Measurements from ENCODE around the gene TNFRSF13B.
"Not testable (repeated sequence)": the region's sequence is repeated elsewhere in the genome, so short reads cannot be mapped to it uniquely, and the experiment has no call there.

The TNFRSF13B gene

GRCh38 chr17:16986391-16986790, 14.5 kb upstream of the TNFRSF13B start:
- DNase-seq: no peak

DNA sequence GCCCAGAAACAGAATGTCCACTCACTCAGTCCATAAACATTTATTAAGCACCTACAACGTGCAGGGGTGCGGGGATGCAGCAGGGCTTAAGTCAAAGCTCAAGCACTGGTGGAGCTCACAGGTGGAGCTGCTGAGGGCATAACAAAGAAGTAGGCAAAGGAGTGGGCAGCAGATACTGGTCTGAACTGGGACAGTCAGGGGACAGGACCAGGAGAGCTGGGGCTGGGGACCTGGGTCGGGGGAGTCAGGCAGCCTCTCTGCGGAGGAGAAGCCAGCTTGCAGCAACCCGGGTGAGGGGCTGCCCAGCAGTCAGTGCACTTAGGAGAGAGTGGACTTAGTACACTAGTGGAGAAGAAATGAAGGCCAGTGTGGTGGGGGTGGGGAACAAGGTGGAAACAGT, 10.0 kb upstream of the TNFRSF13B start:
- no peak for DNase-seq

GRCh38 chr17:16980813-16981731, 9.2 kb upstream of the TNFRSF13B start:
- peak; percentile 85 for DNase-seq

DNA sequence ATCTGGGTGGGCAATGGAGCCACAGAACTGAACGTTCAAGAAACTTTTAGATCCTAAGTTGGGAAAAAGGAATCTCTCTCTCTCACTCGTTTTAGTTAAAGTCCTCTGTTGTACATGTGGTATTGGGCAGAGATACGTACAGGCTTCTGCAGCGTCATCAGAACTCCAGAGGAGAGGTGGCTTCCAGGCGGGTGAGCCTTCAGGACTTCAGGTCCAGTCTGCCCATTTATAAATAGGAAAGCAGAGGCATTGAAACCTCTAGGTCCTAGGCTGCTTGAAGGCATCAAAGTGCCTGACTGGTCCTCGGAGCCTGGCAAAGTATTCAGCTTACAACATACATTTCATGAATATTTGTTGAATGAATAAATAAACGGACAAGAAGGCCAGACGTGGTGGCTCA, 8.1 kb upstream of the TNFRSF13B start:
- DNase-seq: no peak

GRCh38 chr17:16979237-16979823, 7.4 kb upstream of the TNFRSF13B start:
- DNase-seq: not testable (repeated sequence)

DNA sequence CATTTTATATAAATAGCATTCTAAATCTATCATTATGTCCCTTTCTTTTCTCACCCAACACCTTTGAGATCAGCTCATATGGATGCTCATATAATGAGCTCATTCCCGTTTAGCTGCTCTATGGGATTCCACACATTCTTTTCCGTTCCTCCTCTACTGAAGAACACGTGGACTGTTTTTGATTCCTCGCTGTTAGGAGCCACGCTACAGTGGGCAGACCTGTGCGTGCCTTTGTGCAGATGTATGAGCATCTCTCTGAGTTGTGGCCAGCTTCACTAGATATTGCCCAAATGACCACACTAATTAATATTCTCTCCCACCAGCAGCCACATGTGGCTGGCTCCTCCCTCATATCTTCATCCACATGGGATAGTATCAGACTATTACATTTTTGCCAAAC, 6.0 kb upstream of the TNFRSF13B start:
- no peak for DNase-seq

DNA sequence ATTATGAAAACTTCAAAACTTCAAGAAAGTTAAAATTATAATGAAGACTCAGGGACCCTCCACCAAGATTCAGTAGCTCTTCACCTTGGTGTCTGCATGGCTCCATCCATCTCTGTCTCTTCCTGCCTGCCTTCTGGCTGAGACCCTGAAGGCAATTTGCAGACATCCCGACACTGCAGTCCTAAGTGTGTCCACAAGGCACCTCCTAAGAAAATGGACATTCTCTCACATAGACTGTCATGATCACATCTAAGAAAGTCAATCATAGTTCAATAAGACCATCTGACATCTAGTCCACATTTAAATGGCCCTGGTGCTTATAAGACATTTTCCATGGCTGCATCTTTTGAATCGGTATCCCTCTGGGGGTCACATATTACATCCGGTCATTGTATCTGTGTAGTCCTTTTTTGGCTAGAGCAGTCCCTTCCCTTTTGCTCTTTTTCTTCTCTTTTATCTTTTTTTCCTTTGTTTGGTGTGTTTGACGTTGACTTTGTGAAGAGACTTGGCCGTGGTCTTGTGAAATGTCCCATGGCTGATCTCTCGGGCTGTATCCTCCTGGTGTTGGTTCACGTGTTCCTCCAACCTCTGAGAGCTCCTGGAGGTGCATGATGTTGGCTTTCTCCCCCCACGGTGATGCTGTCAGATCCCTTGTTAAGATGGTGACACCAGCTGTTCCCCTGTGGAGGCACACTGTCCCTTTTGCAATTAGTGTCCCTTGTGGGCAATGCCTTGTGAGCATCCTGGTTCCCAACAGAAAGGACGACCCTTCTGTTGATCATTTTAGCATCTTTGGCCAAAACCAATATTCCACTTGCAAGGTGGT, 5.0 kb upstream of the TNFRSF13B start:
- DNase-seq: no peak

GRCh38 chr17:16975744-16976625, 4.1 kb upstream of the TNFRSF13B start:
- DNase-seq: no peak

DNA sequence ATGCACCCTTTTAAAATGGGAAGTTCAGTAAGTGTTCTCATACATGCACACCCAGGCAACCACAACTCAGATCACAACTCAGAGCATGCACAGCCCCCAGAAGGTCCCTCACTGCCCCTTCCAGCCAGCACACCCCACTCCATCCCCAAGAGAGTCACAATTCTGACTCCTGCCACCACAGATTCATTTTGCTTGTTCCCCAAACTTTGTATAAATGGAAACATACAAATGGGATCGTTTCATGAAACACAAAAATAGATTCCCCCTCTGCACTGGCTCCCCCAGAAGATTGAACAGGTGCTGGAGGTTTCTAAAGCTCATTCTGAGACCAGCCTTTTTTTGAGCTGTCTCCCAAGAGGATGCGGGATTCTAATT, 3.3 kb upstream of the TNFRSF13B start:
- DNase-seq: no peak

GRCh38 chr17:16974569-16975276, 2.8 kb upstream of the TNFRSF13B start:
- DNase-seq: no peak

DNA sequence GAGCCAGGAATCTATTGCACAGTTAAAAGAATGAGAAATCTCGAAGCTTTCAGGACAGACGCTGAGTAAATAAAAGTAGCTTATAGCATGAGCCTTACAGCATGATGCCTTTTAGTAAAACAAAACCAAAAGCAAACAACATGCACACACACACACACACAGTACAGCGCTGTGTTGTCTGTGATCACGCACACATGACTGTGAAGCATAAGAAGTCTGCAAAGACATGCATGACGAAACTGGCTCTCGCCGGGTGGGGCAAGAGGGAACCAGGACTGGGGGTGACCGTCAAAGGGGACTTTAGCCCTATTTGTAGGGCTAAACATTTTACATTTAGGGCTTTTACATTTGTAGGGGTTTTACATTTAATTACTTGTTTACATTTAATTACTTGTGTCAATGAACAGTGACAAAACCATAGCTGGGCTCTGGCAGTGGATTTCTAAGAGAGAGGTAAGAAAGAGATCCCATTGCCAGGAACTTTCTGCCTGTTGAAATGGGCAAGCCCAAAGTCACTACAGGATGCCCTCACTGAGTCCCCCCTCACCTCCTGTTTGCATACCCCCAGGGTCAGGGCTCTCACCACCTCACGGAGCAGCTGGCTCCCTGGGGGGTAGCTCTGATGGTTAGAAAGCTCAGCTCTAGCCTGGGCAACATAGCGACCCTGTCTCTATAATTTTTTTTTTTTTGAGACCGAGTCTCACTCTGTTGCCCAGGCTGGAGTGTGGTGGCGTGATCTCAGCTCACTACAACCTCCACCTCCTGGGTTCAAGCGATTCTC, 2.0 kb upstream of the TNFRSF13B start:
- no peak for DNase-seq

GRCh38 chr17:16973043-16973442, 1.1 kb upstream of the TNFRSF13B start:
- DNase-seq: not testable (repeated sequence)

DNA sequence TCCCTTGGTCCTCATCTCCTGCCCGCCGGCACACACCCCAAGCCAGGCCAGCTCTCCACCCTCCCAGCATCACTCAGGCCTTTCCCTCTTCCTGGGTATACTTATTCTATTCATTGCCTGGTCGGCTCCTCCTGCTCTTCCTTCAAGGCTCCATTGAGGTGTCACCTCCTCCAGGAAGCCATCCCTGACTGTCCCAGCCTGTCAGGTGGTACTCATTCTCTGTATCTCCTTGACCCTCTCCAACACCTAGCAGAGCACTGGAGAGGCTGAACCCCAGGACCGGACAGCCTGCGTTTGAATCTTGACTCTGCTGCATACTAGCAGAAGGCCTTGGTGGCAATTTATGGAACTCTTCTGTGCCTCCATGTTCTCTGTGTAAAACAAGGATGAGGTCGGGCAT, 428 bp upstream of the TNFRSF13B start:
- DNase-seq: no peak

GRCh38 chr17:16969931-16970906, 1.7 kb downstream of the TNFRSF13B start:
- no peak for DNase-seq

- no peak for DNase-seq
These were observed 3.1 kb downstream of the TNFRSF13B start for GRCh38 chr17:16968786-16969185.

- DNase-seq: no peak
These were observed 9.1 kb downstream of the TNFRSF13B start for GRCh38 chr17:16962804-16963203.

DNA sequence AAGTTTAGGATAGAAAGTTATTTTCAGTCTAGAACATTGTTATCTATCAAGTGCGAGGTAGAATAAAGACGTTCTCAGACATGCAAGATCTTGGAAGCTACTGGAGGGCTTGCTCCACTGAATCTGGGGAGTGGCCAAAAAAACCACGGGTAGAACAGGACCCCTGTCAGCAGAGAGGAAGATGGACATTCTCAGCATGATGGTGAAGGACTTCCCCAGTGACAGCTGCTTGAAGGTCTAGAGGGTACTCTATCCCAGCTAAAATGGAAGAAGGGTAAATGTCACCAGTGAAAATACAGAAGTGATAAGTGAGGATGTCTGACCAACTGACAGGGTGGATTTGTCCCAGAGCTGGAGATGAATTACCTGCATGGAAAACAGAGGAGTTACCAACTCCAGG, 10.1 kb downstream of the TNFRSF13B start:
- no peak for DNase-seq

GRCh38 chr17:16961022-16961421, 10.9 kb downstream of the TNFRSF13B start:
- DNase-seq: not testable (repeated sequence)

- DNase-seq: not testable (repeated sequence)
These were observed 16.9 kb downstream of the TNFRSF13B start for GRCh38 chr17:16955011-16955410.

GRCh38 chr17:16954521-16954920, 17.4 kb downstream of the TNFRSF13B start:
- DNase-seq: no peak
